C1 segment of cervical spinal cord (tissue), 14 donors: ENCODE measurements around the gene TTC17.

ENCODE experiments used
- DNase-seq, 14 donors: peaks; one replicate each; lab custom pipeline; 2025; lab: John Stamatoyannopoulos, UW

The TTC17 gene

DNA sequence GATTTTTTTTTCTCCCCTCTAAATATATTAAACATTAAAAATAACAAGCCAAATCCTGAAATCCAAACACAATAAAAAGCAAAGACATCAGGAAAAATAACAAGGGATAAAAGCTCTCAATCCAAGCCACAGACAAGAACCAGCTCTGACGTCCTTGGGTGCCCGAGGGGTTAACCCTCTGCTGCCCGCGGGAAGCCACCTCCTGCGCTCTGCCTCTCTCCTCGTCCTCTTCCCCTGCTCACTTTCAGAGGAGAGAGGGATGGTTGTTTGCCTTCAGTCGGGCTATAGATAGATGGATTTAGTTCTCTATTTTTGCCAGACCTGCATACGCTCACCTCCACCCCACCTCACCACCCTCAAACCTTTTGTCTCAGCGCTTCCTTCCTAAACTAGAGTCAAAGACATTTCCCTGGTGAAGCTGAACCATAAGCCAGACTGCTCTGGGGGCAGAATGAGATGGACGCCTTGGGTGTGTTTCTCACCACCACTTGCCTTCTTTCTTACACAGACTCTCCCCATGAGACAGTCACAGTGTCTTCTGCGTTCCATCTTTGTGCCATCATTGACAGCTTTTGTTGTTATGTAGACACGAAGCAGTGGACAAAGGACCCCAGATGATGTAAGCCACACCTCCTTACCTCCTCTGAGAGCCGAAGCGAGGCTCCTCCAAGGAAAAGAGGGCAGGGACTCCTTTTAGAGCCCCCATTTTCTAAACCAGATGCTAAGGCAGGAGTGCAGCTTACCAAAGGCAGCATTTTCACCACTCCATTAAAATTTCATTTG lies 179.3 kb downstream of the TTC17 start:
- DNase-seq: no peak

DNA sequence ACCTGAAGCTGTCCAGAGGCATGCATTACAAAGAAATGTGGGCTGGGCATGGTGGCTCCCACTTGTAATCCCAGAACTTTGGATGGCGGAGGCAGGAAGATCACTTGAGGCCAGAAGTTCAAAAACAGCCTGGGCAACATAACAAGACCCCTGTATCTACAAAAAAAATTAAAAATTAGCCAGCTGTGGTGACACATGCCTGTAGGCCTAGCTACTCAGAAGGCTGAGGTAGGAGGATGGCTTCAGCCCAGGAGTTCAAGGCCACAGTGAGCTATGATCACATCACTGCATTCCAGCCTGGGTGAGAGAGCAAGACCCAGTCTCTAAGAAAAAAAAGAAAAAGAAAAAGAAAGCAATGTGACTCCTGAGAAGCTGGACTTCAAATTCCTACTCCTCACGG lies 183.3 kb downstream of the TTC17 start:
- no peak for DNase-seq

- DNase-seq: no peak
Observed at GRCh38 chr11:43542750-43543712, 184.3 kb downstream of the TTC17 start.
